ENCODE results near the gene PANX1. TPM values are rescaled to one million over a fixed set of nuclear protein-coding genes. Genes with fewer than 3 reads are reported as not detected.
A peak's percentile ranks its signal among the peaks of the same experiment; 100 is the strongest.

PANX1 gene
- total RNA-seq, 1 experiment from 2014 or later, result 22.9 TPM

- Mint-ChIP-seq H3K4me3 (no peak overlapping the region), H3K27me3 (ENCODE audit: low read depth) (no peaks in the 10 kb centered on the region), H3K27ac (no peak overlapping the region), H3K4me1 (peaks cover 56% of the 10 kb centered on the region), H3K9me3 (no peaks in the 10 kb centered on the region), H3K36me3 (peaks cover 8% of the 10 kb centered on the region)
- TF ChIP-seq TCF7 (CRISPR knock-in tag; IDR thresholded peaks at IDR 0.05; ENCODE audit: low read depth) (no peak), ETV6 (CRISPR knock-in tag; IDR thresholded peaks at IDR 0.05) (no peak), MXD4 (CRISPR knock-in tag; IDR thresholded peaks at IDR 0.05; ENCODE audit: borderline replicate concordance) (no peak), ZNF232 (CRISPR knock-in tag; IDR thresholded peaks at IDR 0.05) (no peak)
- TF ChIP-seq, protein P1, sequence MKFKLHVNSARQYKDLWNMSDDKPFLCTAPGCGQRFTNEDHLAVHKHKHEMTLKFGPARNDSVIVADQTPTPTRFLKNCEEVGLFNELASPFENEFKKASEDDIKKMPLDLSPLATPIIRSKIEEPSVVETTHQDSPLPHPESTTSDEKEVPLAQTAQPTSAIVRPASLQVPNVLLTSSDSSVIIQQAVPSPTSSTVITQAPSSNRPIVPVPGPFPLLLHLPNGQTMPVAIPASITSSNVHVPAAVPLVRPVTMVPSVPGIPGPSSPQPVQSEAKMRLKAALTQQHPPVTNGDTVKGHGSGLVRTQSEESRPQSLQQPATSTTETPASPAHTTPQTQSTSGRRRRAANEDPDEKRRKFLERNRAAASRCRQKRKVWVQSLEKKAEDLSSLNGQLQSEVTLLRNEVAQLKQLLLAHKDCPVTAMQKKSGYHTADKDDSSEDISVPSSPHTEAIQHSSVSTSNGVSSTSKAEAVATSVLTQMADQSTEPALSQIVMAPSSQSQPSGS (CRISPR knock-in tag; IDR thresholded peaks at IDR 0.05; ENCODE audit: borderline replicate concordance, low read depth), result no peak
- TF ChIP-seq, protein P2, sequence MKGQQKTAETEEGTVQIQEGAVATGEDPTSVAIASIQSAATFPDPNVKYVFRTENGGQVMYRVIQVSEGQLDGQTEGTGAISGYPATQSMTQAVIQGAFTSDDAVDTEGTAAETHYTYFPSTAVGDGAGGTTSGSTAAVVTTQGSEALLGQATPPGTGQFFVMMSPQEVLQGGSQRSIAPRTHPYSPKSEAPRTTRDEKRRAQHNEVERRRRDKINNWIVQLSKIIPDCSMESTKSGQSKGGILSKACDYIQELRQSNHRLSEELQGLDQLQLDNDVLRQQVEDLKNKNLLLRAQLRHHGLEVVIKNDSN (CRISPR knock-in tag; IDR thresholded peaks at IDR 0.05), result no peak
- ChIA-PET POLR2A (no interaction called here), CTCF (interaction anchor here (0.6 to 1.0 kb wide), 3 partner anchors 37 to 213 kb away, joined by 3 to 4 read pairs (median 3); no protein-coding TSS in a partner anchor)
- DNase-seq (ENCODE audit: low spot score) (no peak), ATAC-seq (no peak)
Measured at GRCh38 chr11:94134651-94135512, 6.2 kb downstream of the PANX1 start.

DNA sequence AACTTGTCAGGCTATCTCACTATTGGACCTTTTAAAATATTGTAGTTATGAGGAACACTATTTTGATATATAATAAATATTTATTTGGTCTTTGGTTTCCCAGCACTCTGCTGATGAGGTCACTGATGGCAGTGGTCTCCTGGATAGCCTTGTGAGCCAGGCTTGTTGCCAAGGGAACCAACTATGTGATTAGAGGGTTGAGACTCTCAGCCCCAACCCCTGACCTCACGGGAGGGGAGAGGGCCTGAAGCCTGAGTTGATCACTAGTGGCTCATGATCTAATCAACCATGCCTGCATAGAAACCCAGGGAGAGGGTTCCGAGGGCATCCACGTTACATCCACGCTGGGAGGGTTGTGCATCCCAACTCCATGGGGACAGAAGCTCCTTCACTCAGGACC is 10.8 kb downstream of the PANX1 start:
- Mint-ChIP-seq H3K4me3 (no peak overlapping the region), H3K36me3 (peaks cover 8% of the 10 kb centered on the region), H3K4me1 (peaks cover 76% of the 10 kb centered on the region), H3K27ac (peak overlapping the region; percentile 64; the same call in 1 of the 2 replicates), H3K27me3 (ENCODE audit: low read depth) (no peaks in the 10 kb centered on the region), H3K9me3 (no peaks in the 10 kb centered on the region)
- CTCF ChIA-PET, result no interaction called here
- no peak for TF ChIP-seq OVOL2 (CRISPR knock-in tag; IDR thresholded peaks at IDR 0.05; ENCODE audit: borderline replicate concordance)
- TF ChIP-seq RELA (CRISPR knock-in tag; IDR thresholded peaks at IDR 0.05; ENCODE audit: borderline replicate concordance), result no peak
- TF ChIP-seq, protein P3, sequence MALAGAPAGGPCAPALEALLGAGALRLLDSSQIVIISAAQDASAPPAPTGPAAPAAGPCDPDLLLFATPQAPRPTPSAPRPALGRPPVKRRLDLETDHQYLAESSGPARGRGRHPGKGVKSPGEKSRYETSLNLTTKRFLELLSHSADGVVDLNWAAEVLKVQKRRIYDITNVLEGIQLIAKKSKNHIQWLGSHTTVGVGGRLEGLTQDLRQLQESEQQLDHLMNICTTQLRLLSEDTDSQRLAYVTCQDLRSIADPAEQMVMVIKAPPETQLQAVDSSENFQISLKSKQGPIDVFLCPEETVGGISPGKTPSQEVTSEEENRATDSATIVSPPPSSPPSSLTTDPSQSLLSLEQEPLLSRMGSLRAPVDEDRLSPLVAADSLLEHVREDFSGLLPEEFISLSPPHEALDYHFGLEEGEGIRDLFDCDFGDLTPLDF (CRISPR knock-in tag; IDR thresholded peaks at IDR 0.05), result no peak
- no peak for TF ChIP-seq ZNF671 (CRISPR knock-in tag; IDR thresholded peaks at IDR 0.05)
- no peak for TF ChIP-seq ZNF512 (CRISPR knock-in tag; IDR thresholded peaks at IDR 0.05; ENCODE audit: borderline replicate concordance)
- no peak for TF ChIP-seq SP1 (CRISPR knock-in tag; conservative IDR thresholded peaks at IDR 0.05)
- TF ChIP-seq ZNF138 (CRISPR knock-in tag; conservative IDR thresholded peaks at IDR 0.05), result no peak
- no peak for TF ChIP-seq ELF4 (CRISPR knock-in tag; IDR thresholded peaks at IDR 0.05; ENCODE audit: low read depth)
- ATAC-seq, result peak; percentile 69
- DNase-seq (ENCODE audit: low spot score), result no peak
- POLR2A ChIA-PET, result interaction anchor here (0.8 kb wide), 1 partner anchor 10 kb away, joined by 3 read pairs; the partner anchor contains the start of gene PANX1

GRCh38 chr11:94140154-94140655 is 11.6 kb downstream of the PANX1 start:
- CTCF ChIA-PET, result no interaction called here
- POLR2A ChIA-PET, result interaction anchor here (0.8 kb wide), 1 partner anchor 11 kb away, joined by 3 read pairs; the partner anchor contains the start of gene PANX1
- DNase-seq (ENCODE audit: low spot score), result no peak
- ATAC-seq, result no peak
- Mint-ChIP-seq H3K4me1 (peaks cover 69% of the 10 kb centered on the region), H3K4me3 (no peak overlapping the region), H3K9me3 (no peaks in the 10 kb centered on the region), H3K27ac (no peak overlapping the region), H3K27me3 (ENCODE audit: low read depth) (no peaks in the 10 kb centered on the region), H3K36me3 (peaks cover 8% of the 10 kb centered on the region)
- TF ChIP-seq, protein P4, sequence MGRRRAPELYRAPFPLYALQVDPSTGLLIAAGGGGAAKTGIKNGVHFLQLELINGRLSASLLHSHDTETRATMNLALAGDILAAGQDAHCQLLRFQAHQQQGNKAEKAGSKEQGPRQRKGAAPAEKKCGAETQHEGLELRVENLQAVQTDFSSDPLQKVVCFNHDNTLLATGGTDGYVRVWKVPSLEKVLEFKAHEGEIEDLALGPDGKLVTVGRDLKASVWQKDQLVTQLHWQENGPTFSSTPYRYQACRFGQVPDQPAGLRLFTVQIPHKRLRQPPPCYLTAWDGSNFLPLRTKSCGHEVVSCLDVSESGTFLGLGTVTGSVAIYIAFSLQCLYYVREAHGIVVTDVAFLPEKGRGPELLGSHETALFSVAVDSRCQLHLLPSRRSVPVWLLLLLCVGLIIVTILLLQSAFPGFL (CRISPR knock-in tag; IDR thresholded peaks at IDR 0.05; ENCODE audit: borderline replicate concordance), result no peak
- TF ChIP-seq, protein P1 (CRISPR knock-in tag; IDR thresholded peaks at IDR 0.05; ENCODE audit: borderline replicate concordance, low read depth), result no peak
- no peak for TF ChIP-seq GRHL2 (CRISPR knock-in tag; IDR thresholded peaks at IDR 0.05; ENCODE audit: insufficient replicate concordance, severe bottlenecking)
- TF ChIP-seq ZNF232 (CRISPR knock-in tag; IDR thresholded peaks at IDR 0.05), result no peak
- no peak for TF ChIP-seq CREB1 (CRISPR knock-in tag; IDR thresholded peaks at IDR 0.05)
- TF ChIP-seq ZNF121 (CRISPR knock-in tag; IDR thresholded peaks at IDR 0.05), result no peak
- no peak for TF ChIP-seq FOXP1 (CRISPR knock-in tag; IDR thresholded peaks at IDR 0.05; ENCODE audit: borderline replicate concordance)
- TF ChIP-seq EMX1 (CRISPR knock-in tag; IDR thresholded peaks at IDR 0.05), result no peak
- no peak for TF ChIP-seq JAZF1 (CRISPR knock-in tag; IDR thresholded peaks at IDR 0.05)
- no peak for TF ChIP-seq MAX (CRISPR knock-in tag; IDR thresholded peaks at IDR 0.05)

All from WTC11 (cell line).